GM21737 (cell line): ENCODE measurements around the gene ZNF827.
A peak's percentile ranks its signal among the peaks of the same experiment; 100 is the strongest.

ENCODE experiments used
- ATAC-seq: cut with Tn5 transposase; IDR thresholded peaks from one replicate; pipeline ENCODE4 v1.9.1; 2021; ENCODE audit warnings: mild to moderate bottlenecking, moderate library complexity; ENCODE audit not compliant: unreplicated experiment

ZNF827 gene

GRCh38 chr4:145935253-145936141 is 3.1 kb downstream of the ZNF827 start:
- peak; percentile 28 for ATAC-seq

- no peak for ATAC-seq
Measured at GRCh38 chr4:145934434-145935047, 4.1 kb downstream of the ZNF827 start.

GRCh38 chr4:145933134-145933533 is 5.5 kb downstream of the ZNF827 start:
- no peak for ATAC-seq

DNA sequence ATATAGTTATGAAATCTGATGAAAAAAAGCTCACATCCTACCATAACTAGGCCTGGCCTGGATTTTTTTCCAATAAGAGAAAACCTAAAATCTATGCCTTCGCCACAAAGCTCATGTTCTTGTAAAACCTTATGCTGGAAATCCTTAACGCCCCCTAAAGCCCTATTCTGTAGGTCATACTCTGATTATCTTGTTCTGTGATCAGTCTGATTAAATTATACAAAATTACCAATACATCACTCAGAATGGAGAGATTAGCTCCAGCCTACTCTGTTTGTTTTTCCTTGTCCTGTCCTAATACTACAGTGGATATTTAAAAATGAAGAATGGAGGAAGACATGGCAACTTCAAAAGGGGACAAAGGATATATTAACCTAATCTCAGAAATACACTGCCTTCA is 7.2 kb downstream of the ZNF827 start:
- ATAC-seq: no peak

- ATAC-seq: no peak
Measured at GRCh38 chr4:145930592-145930991, 8.0 kb downstream of the ZNF827 start.

DNA sequence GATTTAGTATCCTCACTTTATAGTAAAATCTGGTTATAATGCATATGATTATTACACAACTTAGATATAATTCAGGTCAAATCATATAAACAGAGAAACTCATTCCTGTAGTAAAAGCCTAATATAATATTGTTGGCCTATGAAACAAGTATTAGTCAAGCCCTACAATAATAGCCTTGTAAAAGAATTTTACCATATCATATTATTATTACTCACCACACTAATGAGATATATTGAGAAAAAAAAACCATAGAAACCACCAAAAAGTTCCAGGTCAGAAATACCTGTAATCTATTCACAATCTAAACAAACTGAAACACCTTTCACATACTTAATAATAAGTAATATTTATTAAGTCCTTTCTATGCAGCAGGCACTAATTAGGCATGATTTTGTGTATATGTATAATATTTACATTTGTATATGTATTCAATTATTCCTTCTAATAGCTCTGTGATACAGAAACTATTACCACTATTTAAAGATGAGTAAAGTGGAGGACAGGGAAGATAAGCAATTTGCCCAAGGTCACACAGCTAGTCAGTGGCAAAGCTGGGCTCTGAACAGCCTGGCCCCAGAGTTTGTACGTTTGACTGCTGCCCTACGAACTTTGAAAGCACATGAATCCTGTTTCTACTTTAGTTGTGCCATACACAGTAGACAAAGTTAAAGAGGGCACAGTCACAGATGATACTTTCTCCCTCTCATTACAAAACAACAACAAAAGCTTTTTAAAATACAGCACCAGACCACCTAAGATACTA is 9.0 kb downstream of the ZNF827 start:
- no peak for ATAC-seq

GRCh38 chr4:145928748-145929147 is 9.9 kb downstream of the ZNF827 start:
- no peak for ATAC-seq

GRCh38 chr4:145927030-145927429 is 11.6 kb downstream of the ZNF827 start:
- ATAC-seq: no peak

GRCh38 chr4:145921231-145921630 is 17.4 kb downstream of the ZNF827 start:
- ATAC-seq: no peak

GRCh38 chr4:145920205-145920604 is 18.4 kb downstream of the ZNF827 start:
- no peak for ATAC-seq

- ATAC-seq: no peak
Measured at GRCh38 chr4:145912376-145912775, 26.2 kb downstream of the ZNF827 start.

DNA sequence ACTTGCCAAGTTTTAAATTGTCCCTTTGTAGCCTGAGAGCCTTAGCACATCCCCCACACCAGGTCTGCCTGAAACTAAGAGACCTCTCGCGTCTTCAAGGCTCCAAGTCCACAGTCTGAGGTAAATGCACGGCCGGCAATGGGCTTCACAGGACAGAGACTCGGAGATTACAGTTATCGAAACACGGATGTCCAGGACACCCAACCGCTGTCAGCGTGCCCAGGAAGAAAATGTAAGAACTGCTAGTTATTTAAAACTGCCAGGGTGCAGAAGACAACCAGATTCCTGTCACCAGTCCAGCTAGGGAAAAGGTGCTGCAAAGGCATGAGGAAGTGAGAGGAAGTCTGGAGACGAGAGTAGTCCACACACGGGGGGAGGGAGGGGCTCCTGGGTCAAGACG is 28.9 kb downstream of the ZNF827 start:
- no peak for ATAC-seq

DNA sequence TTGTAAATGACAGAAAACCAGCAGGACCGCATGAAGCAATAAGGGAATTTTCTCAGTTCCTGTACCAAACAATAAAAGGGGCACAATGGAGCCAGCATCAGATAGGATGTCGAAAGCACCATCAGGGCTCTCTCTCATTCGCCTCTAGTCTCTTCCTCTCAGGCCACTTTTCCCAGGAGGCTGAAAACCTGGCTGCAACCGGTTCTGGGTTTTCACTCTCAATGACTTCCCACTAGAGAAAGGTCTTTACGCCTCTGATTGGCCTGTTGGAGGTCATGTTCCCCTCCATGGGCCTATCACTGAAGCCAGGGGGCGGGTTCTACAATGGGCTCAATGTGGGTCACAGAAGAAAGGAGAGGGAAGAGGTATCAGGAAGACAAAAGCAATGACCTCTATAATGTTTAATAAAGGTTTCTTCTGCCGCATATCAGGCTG is 29.3 kb downstream of the ZNF827 start:
- no peak for ATAC-seq

DNA sequence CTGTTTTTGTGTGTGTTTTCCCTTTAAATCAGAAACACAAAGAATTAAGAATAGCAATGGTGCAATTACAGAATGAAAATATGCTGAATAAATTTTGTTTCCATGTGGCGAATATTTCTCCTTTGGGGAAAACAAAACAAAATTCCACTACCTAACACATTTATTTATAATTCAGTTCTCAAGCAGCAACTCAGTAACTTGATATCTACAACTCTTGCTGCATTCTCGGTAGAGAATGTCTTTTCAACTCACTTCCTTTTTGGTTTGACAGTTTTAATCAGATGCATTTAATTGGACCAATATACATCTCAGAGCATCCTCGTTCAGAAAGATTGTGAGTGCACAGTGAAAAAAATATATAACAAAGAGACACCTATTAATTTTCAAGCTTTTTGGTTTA is 30.8 kb downstream of the ZNF827 start:
- no peak for ATAC-seq

- no peak for ATAC-seq
Measured at GRCh38 chr4:145907390-145907789, 31.2 kb downstream of the ZNF827 start.

DNA sequence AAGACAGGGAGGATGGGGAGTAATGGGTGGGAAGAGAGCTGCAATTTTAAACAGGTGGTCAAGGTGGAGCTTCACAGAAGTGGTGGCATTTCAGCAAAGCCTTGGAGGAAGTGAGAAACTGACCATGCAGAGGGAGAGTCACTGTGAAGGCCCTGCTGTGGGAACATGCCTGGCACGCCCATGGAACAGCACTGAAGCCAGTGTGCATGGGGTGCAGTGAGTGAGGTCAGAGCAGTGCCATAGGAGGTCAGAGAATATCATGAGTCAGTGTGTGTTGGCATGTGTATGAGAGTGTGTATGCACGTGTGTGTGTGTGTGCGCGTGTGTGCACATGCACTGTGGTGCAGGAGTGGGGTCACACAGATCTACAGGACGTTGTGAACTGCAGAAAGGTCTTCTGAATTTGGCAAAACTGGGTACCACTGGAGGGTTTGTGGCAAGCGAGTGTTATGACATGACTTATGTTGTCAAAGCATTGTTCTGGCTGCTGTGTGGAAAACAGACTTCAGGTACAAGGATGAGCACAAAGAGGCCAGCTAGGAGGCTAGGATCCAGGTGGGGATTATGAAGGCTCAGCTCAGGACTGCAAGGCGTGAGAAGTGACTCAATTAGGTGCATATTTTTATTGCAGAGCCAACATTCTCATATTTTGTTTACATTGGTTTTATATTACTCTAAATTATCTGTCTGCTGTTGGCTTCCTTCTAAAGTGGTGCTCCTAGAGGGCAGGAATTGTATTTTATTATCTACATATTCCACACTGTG is 34.0 kb downstream of the ZNF827 start:
- ATAC-seq: no peak

GRCh38 chr4:145902522-145902921 is 36.1 kb downstream of the ZNF827 start:
- no peak for ATAC-seq

GRCh38 chr4:145899886-145900460 is 38.6 kb downstream of the ZNF827 start:
- ATAC-seq: no peak

DNA sequence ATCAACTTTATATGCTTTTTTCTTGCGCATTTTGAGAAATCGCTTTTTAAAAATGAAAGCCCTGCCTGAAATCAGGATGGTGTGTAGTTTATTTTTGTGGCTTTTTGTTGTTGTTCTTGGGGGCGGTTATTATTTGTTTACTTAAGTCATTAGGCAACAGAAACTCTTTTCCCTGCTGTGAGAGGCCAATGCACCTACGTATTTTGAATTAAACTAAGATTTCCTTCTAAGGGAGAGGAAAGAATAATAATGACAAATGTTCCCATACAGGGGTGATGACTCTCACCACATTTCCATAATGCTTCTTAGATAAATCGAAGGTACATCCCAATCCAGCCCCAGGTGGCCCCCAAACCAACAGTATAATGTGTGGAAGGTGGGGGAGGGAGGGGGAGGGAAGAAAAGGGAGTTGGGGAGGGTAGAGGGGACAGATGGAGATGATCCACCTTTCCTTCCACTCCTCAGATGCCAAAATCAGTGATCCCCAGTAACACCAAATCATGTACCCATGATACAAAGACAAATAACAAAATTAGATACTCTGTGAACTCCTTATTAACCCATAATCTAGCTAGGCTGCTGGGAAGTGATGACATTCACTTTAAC is 39.6 kb downstream of the ZNF827 start:
- no peak for ATAC-seq

DNA sequence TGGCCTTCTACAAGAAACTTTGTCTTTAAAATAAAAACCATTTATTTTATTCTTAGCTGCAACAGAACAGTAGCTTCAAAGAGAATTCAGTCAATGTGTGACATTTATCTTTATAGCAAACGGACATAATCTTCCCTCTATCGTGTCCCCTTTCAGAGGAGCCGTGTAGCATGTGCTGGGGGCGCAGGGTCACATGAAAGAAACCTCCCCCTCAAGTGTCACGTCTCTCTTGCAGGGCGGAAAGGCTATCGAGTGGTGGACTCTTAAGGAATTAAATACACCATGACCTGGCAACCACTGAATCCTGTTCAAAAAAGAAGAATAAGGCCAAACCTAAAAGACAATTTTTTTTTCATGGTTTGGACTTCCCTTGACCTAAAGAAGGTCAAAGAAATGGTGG is 40.2 kb downstream of the ZNF827 start:
- no peak for ATAC-seq
